GM23338 (cell line): ENCODE results near the gene FOXP1.

Experiments
- CREB1 ChIP-seq: fragments of 250-450 bp; sonication (Bioruptor Pico); IDR thresholded peaks from 2 replicates; pipeline ENCODE4 v1.5.0; 2020; ENCODE audit warnings: low read depth, mild to moderate bottlenecking, moderate library complexity
- EZH2 ChIP-seq: fragments of 200-600 bp; sonication (generic); IDR thresholded peaks from one replicate; pipeline ENCODE4 v1.8.0; 2017; ENCODE audit warnings: antibody characterized with exemption, mild to moderate bottlenecking, low read depth; ENCODE audit not compliant: unreplicated experiment
- JUNB ChIP-seq: IDR thresholded peaks from one replicate; pipeline ENCODE4 v1.6.1; 2016; ENCODE audit warnings: antibody characterized with exemption; ENCODE audit not compliant: unreplicated experiment
- POLR2AphosphoS5 ChIP-seq: IDR thresholded peaks from 2 replicates; pipeline ENCODE4 v1.6.1; 2016; ENCODE audit warnings: antibody characterized with exemption, low read depth
- ZNF114 ChIP-seq: fragments of 250-450 bp; sonication (Bioruptor Pico); IDR thresholded peaks from 2 replicates; pipeline ENCODE4 v1.5.0; 2020; ENCODE audit warnings: mild to moderate bottlenecking, moderate library complexity
- TF ChIP-seq, protein P1 (sequence below), 2 experiments: fragments of 200-600 bp in 1 of 2; sonication (generic) in 1 of 2; conservative IDR thresholded peaks; 2 replicates each; pipeline versions ENCODE4 v1.5.1 to v1.6.1; 2016 to 2017; ENCODE audit warnings: antibody characterized with exemption in 2 of 2, low read depth in 2 of 2, mild to moderate bottlenecking in 2 of 2, moderate library complexity in 1 of 2
- TF ChIP-seq, protein P2 (sequence below): IDR thresholded peaks from one replicate; pipeline ENCODE4 v1.6.1; 2018; ENCODE audit warnings: antibody characterized with exemption; ENCODE audit not compliant: unreplicated experiment

DNA sequence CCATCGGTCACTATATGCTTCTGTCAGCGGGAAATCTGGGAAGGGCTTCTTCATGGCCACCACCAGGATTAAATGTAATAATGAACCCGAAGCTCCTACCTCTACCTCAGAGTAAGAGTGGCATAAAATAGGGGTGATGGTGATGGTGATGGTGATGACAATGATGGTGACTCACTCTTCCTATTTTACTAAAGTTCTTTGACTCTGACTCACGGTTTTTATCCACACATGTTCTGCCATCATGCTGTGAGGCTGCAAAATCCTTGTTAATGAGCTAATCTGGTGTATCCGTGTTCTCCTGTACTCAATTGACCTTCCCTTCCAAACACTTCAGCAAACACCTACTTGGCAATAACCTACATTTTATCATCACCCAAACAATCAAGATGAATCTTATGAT is 18.3 kb upstream of the FOXP1 start:
- TF ChIP-seq, protein P1, sequence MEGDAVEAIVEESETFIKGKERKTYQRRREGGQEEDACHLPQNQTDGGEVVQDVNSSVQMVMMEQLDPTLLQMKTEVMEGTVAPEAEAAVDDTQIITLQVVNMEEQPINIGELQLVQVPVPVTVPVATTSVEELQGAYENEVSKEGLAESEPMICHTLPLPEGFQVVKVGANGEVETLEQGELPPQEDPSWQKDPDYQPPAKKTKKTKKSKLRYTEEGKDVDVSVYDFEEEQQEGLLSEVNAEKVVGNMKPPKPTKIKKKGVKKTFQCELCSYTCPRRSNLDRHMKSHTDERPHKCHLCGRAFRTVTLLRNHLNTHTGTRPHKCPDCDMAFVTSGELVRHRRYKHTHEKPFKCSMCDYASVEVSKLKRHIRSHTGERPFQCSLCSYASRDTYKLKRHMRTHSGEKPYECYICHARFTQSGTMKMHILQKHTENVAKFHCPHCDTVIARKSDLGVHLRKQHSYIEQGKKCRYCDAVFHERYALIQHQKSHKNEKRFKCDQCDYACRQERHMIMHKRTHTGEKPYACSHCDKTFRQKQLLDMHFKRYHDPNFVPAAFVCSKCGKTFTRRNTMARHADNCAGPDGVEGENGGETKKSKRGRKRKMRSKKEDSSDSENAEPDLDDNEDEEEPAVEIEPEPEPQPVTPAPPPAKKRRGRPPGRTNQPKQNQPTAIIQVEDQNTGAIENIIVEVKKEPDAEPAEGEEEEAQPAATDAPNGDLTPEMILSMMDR (conservative IDR thresholded peaks at IDR 0.05; ENCODE audit: low read depth in 2 of 2): no peak
- TF ChIP-seq POLR2AphosphoS5 (no peak), JUNB (no peak), EZH2 (no peak), ZNF114 (no peak), CREB1 (CRISPR knock-in tag) (no peak)
- TF ChIP-seq, protein P2, sequence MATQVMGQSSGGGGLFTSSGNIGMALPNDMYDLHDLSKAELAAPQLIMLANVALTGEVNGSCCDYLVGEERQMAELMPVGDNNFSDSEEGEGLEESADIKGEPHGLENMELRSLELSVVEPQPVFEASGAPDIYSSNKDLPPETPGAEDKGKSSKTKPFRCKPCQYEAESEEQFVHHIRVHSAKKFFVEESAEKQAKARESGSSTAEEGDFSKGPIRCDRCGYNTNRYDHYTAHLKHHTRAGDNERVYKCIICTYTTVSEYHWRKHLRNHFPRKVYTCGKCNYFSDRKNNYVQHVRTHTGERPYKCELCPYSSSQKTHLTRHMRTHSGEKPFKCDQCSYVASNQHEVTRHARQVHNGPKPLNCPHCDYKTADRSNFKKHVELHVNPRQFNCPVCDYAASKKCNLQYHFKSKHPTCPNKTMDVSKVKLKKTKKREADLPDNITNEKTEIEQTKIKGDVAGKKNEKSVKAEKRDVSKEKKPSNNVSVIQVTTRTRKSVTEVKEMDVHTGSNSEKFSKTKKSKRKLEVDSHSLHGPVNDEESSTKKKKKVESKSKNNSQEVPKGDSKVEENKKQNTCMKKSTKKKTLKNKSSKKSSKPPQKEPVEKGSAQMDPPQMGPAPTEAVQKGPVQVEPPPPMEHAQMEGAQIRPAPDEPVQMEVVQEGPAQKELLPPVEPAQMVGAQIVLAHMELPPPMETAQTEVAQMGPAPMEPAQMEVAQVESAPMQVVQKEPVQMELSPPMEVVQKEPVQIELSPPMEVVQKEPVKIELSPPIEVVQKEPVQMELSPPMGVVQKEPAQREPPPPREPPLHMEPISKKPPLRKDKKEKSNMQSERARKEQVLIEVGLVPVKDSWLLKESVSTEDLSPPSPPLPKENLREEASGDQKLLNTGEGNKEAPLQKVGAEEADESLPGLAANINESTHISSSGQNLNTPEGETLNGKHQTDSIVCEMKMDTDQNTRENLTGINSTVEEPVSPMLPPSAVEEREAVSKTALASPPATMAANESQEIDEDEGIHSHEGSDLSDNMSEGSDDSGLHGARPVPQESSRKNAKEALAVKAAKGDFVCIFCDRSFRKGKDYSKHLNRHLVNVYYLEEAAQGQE: no peak
